Measurements from ENCODE around the gene MN1.

Gene MN1

DNA sequence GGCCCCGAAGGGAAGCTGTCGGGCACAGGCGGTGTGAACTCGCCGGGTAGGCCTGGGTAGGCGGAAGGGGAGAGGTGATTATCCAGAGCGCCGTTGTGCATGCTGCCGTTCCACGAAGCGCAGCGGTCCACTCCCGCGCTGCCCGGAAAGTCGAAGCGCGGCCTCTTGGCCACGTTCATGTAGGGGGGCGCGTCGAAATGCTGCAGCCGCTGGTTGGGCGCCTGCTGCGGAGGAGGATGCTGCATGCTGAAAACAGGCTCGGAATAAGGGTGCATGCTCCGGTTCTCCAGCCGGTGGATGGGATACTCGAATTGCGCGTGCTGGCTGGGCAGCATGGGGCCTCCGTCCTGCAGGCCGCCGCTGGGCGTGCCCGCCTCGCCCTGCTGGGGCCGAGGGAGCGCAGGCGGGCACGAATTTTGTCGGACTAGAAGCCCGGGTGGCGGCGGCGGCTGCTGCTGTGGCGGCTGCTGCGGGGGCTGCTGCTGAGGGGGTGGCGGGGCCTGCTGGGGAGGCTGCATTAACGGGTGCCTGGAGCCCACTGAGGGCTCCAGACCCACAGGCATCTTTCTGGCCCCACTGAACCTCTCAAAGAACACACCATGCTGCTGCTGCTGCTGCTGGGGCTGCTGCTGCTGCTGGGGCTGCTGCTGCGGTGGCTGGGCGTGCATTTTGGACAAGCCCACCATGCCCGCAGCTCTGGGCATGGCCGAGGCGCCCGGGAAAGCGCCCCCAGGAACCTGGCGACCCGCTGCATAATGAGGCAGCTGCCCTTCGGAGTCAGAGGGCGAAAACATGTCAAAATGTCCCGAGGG, 2.3 kb downstream of the MN1 start:
- DNase-seq: no peak

DNA sequence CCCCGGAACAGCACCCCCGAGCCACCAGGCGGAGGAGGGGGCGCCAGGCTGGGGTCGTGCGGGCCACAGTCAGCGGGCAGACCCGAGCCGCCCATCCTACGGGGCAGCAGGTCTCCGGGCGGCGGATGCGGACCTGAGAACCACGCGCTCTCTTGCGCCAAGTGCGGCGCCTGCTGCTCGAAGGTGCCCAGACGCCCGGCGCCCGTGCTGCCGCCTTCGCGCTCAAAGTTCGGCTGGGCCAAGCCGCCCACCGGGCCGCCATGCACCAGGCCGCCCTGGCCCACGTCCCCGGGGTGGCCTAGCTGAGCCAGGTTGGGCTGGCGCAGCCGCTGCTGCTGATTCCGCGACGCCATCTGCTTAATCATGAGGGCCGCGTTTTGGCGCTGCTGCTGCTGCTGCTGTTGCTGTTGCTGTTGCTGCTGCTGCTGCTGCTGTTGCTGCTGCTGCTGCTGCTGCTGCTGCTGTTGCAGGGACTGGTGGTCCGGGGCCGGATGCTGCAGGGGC, 3.0 kb downstream of the MN1 start:
- DNase-seq: no peak

DNA sequence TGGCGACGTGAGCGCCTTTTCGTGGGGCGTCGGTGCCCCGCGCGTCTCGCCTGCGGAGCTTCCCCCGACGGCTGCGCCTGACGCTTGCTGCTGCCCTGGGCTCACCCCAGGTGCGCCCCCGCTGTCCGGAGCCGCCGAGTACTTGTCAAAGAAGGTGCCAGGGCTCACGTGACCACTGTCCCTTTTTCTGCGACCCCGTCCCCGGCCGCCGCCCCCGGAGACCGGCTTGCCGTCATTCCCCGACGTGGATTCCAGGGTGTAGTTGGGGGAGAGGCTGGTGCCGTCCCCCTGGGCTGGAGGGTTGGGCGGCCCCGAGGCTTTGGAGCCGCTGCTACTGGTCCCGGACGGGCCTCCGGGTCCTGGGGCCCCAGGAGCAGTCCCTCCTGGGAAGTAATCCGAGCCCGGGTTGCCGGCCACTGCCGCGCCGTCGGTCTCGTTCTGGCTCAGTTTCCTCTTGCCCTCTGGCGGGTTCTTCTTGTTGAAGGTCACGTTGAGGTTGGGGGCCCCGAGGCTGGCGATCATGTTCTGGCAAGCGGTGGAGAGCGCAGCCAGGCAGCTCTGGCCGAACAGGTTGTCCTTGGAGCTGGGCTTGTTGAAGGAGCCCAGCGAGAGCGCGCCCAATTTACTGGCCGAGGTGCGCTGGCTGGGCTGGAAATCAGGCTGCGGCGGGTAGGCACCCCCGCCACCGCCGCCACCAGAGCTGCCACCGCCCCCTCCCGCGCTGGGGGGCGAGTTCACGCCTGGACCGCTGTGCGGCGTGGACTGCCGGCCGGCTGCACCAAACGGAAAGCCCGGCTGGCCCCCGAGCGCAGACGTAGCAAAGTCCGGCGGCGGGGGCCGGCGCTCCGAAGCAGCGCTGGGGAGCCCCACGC, 3.8 kb downstream of the MN1 start:
- peak in 1 of 14 donors; percentile 30 for DNase-seq

DNA sequence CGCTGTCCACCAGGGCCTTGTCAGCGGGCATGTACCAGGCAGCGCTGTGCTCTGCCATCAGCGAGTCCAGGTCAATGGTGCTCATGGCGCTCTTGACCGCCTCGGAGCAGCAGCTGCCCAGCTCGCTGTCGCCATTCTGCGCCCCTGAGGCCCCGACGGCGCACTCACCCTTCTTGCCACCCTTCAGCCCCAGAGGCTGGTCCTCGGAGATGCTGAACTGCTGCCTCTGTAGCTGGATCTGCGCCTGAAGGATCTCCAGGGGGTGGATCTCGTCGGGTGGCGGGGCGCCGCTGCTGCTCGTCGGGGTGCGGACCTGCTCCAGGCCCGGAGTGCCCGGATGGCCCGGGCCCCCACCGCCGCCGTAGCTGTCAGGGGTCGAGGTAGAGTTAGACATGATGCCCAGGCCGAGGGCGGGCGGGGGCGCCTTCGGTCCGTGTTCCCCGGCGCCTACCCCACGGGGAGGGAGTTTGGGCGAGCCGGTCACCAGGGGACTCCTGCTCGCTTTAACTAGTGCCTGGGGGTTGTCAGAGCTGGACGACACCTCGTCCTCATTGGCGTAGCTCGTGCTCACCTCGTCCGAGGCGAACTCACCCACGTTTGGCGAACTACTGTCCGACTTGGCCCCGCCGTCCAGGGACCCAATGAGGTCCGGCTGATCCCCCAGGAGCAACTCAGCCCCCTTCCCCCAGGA, 4.6 kb downstream of the MN1 start:
- no peak for DNase-seq

- DNase-seq: no peak
Measured at GRCh38 chr22:27795696-27796517, 5.6 kb downstream of the MN1 start.

GRCh38 chr22:27795053-27795452, 6.5 kb downstream of the MN1 start:
- DNase-seq: peak in 3 of 14 donors; percentile 11 to 33 (median 29)

GRCh38 chr22:27794226-27794625, 7.3 kb downstream of the MN1 start:
- DNase-seq: no peak

DNA sequence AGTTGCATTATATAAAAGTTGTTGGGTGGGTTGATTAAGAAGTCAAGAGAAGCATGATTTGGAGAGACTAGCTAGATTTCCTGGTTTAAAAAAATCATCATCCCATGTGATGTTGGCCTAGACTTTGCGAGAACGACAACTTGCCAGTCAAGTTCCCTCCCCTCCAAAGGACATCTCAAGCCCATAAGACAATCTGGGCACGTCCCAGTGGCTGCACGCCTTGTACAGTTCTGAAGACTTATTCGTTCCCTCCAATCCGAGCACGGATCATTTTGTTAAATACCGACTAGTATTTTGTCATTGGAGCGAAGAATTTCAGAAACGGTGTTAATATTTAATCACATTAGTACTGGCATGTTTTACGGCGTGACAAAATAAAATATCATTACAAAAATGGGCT, 8.0 kb downstream of the MN1 start:
- DNase-seq: no peak

- no peak for DNase-seq
Measured at GRCh38 chr22:27792452-27793161, 8.9 kb downstream of the MN1 start.

DNA sequence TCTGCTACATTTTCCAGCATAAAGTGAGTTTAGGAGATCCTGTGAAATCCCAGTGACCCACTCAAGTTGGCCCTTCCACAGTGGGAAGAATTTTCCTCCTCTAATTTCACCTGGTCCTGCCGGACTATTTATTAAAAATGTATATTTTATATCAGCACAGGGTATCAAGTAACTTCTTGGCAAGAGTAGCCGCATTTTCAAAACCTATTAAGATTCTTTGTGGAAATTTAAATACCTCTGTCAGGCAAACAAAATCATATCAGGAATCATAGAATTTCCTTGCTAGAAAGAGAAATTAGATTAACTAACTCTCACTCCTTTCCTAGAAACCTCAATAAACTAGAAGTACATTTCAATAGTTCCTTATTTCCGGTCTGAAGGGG, 9.7 kb downstream of the MN1 start:
- no peak for DNase-seq

DNA sequence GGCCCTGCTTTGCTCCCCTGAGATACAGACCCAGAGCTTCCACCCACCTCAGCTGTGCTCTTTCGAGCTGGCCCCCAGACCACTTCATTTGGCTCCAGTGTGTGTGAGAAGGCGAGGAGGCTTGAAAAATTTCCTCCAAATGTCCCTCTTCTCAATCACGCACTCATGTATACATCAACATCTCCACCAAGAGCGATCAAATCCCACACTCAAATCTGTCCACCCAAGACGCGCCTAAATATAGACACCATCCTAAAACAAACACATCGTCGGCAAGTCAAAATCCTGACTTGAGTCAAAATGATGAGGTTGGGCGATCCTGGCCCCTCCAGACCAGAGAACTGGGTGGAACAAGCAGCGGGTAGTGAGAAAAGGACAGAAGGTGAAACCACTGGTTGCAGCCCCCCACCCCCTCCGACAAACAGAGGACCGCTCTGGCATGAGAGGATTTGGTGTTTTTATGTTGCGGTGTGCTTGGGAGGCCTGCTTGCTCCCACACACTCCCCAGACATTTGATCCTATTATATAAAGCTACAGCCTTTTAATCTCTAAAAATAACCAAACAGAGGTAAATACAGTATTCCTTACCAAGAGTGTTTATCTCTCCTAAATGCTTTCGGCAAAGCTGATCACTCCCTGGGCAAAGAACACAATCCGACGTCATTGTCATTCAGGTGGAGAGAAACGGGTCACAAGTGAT, 10.2 kb downstream of the MN1 start:
- no peak for DNase-seq

- no peak for DNase-seq
Measured at GRCh38 chr22:27790376-27791158, 11.0 kb downstream of the MN1 start.

DNA sequence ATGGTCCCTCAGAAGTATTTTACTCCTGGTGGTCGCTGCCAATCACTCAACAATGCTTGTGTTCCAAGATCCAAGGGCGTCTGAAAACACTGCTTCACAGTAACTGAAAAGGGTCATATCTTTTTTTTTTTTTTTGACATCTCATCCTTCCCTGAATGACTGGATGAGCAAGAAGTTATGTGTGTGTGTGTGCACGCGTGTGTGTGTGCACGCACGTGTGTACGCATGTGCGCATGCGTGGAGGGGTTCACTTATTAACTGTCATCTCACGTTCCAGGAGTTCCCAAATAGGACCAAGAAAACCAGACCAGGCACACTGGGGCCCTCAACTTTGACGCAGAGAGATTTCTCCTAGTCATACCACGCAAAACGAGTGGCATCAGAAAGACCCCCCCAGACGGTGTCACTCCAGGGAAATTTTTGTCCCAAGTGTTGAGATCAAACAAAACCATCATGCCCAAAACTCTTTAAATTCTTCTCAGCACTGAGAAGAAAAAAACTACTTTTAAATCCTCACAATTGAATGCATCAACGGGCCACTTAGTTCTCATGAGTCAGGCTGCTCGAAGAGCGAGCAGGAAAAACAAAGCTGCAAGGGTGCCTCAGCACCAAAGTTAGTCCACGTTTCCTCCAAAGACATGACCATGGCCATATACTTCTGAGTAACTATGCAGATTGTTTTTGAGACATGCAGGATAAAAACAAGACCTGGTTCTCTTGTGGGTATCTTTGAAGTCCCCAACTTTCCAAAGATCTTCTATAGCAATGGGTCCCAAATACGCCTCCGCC, 12.9 kb downstream of the MN1 start:
- DNase-seq: no peak

DNA sequence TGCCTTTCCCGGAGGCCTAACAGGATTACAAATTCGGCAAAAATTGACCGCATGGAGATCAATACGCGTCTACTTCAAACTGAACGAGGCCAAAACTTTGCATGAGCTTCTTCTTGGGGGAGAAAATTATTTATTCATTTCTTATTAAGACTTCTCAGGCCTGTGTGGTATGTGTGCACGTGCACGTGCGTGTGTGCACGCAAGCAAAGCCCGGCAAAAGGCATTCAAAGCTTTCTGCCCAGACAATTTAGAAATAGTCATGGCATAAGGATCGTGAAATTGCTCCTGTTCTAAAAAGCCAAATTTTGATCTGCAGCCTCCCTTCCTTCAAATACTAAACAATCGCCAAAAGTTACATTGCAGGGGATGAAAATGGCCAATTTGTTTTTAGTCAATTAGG, 14.6 kb downstream of the MN1 start:
- DNase-seq: no peak

GRCh38 chr22:27786291-27786932, 15.1 kb downstream of the MN1 start:
- DNase-seq: no peak

DNA sequence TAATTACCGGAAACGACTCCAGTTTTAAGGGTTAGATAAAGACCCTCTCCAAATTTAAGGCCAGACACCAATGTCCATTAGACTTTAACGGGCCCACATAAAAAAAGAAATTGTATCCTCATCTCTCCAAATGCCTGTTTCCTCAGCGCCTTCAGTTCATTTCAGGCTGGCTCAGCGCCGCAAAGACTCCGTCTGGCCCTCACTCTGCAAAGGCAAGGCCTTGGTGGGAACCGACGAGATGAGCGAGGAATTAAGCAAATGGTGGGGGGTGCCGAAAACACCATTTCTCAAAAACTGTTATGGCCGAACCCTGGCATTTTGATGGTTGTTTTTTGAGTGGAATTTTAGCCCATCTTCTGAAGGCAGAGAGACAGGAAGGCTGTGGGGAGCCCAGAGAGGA, 15.7 kb downstream of the MN1 start:
- DNase-seq: no peak

GRCh38 chr22:27784120-27784475, 17.5 kb downstream of the MN1 start:
- no peak for DNase-seq

- DNase-seq: no peak
Measured at GRCh38 chr22:27783436-27784119, 18.0 kb downstream of the MN1 start.

Measured in C1 segment of cervical spinal cord (tissue), 14 donors.